ENCODE results near the gene LRCH4. TPM values are rescaled to one million over a fixed set of nuclear protein-coding genes. Genes with fewer than 3 reads are reported as not detected.

LRCH4 gene
- total and polyA plus RNA-seq, 2 of the 13 experiments (the other 11 are each of a cell fraction or from before 2014, with no cell fraction given): 7.0 to 9.3 TPM

- TF ChIP-seq KIAA2018 (CRISPR knock-in tag; IDR thresholded peaks at IDR 0.05; ENCODE audit: borderline replicate concordance): no peak
- TF ChIP-seq GABPA (IDR thresholded peaks at IDR 0.05; ENCODE audit: low read depth, low read length): peak; percentile 63
- peak; percentile 83 for TF ChIP-seq GABPA (CRISPR knock-in tag; IDR thresholded peaks at IDR 0.05; ENCODE audit: low read depth)
- no peak for TF ChIP-seq SOX6 (IDR thresholded peaks at IDR 0.05)
- no peak for TF ChIP-seq SOX6 (CRISPR knock-in tag; IDR thresholded peaks at IDR 0.05)
- no peak for TF ChIP-seq ZNF747 (CRISPR knock-in tag; IDR thresholded peaks at IDR 0.05; ENCODE audit: borderline replicate concordance)
- no peak for TF ChIP-seq ZNF282 (IDR thresholded peaks at IDR 0.05; ENCODE audit: partially characterized antibody)
- no peak for TF ChIP-seq NBN (conservative IDR thresholded peaks at IDR 0.05)
- TF ChIP-seq ZMAT3 (CRISPR knock-in tag; conservative IDR thresholded peaks at IDR 0.05): peak; percentile 34; the same call in 1 of the 2 replicates
- TF ChIP-seq NR2C2 (CRISPR knock-in tag; IDR thresholded peaks at IDR 0.05; ENCODE audit: borderline replicate concordance): no peak
- no peak for TF ChIP-seq MED1 (CRISPR knock-in tag; IDR thresholded peaks at IDR 0.05)
- TF ChIP-seq ASH2L (IDR thresholded peaks at IDR 0.05; ENCODE audit: insufficient read length, low read depth, low read length): peak; percentile 68
- TF ChIP-seq ZNF547 (CRISPR knock-in tag; IDR thresholded peaks at IDR 0.05): peak; percentile 23; the same call in 1 of the 2 replicates
- TF ChIP-seq AHR (CRISPR knock-in tag; IDR thresholded peaks at IDR 0.05): no peak
- no peak for TF ChIP-seq MEIS1 (CRISPR knock-in tag; IDR thresholded peaks at IDR 0.05; ENCODE audit: borderline replicate concordance)
- TF ChIP-seq ZNF772 (CRISPR knock-in tag; IDR thresholded peaks at IDR 0.05): peak; percentile 66; the same call in 1 of the 2 replicates
- TF ChIP-seq ZNF652 (CRISPR knock-in tag; IDR thresholded peaks at IDR 0.05; ENCODE audit: borderline replicate concordance, low read depth): no peak
- no peak for TF ChIP-seq RERE (CRISPR knock-in tag; IDR thresholded peaks at IDR 0.05; ENCODE audit: low read depth)
These were observed 26.2 kb upstream of the LRCH4 start, which contains the start of gene MOSPD3 (continued) for GRCh38 chr7:100611983-100612729.

Data from HepG2 (cell line).